Fibroblast of lung (primary cell): ENCODE data around the gene NIT1.

Experiments
- EZH2 ChIP-seq: IDR thresholded peaks from 2 replicates; pipeline ENCODE4 v1.5.1; 2012; ENCODE audit warnings: low read length, control low read depth, mild to moderate bottlenecking; ENCODE audit errors: missing control alignments
- TF ChIP-seq, protein P1 (sequence below), 2 donors: IDR thresholded peaks in 1 of 2; conservative IDR thresholded peaks in 1 of 2; 1 replicate in 1 of 2; 2 replicates in 1 of 2; pipeline ENCODE4 v1.5.1; 2011 to 2012; ENCODE audit warnings: low read length in 2 of 2, control low read depth in 1 of 2, inconsistent platforms in 1 of 2, low read depth in 1 of 2, mild to moderate bottlenecking in 1 of 2

DNA sequence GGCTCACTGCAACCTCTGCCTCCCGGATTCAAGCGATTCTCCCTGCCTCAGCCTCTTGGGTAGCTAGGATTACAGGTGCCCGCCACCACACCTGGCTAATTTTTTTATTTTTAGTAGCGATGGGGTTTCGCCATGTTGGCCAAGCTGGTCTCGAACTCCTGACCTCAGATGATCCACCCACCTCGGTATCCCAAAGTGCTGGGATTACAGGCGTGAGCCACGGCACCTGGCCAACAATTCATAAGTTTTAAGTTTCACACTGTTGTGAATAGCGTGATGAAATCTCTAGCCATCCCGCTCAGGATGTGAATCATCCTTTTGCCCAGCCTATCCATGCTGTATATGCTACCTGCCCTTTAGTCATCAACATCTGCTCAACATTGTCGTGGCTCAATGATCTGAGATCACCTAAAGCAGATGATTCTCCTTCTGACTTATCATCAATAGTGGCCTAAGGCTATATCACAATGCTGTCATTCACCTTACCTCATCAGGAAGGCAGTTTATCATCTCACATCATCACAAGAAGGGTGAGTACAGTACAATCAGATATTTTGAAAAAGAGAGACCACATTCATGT is 2.7 kb upstream of the NIT1 start:
- no peak for TF ChIP-seq EZH2
- TF ChIP-seq, protein P1, sequence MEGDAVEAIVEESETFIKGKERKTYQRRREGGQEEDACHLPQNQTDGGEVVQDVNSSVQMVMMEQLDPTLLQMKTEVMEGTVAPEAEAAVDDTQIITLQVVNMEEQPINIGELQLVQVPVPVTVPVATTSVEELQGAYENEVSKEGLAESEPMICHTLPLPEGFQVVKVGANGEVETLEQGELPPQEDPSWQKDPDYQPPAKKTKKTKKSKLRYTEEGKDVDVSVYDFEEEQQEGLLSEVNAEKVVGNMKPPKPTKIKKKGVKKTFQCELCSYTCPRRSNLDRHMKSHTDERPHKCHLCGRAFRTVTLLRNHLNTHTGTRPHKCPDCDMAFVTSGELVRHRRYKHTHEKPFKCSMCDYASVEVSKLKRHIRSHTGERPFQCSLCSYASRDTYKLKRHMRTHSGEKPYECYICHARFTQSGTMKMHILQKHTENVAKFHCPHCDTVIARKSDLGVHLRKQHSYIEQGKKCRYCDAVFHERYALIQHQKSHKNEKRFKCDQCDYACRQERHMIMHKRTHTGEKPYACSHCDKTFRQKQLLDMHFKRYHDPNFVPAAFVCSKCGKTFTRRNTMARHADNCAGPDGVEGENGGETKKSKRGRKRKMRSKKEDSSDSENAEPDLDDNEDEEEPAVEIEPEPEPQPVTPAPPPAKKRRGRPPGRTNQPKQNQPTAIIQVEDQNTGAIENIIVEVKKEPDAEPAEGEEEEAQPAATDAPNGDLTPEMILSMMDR (conservative IDR thresholded peaks at IDR 0.05 in 1 of 2, IDR thresholded peaks at IDR 0.05 in 1 of 2; ENCODE audit: low read depth in 1 of 2, low read length in 2 of 2), result no peak
